Activated CD4-positive, alpha-beta T cell treated with anti-CD3 and anti-CD28 coated beads, Interleukin-2, amount 10 ng/mL, durations not matched to agents 24 days and 14 days (primary cell): ENCODE data around the gene KRTAP10-4. TPM values are rescaled to one million over a fixed set of nuclear protein-coding genes. Genes with fewer than 3 reads are reported as not detected.

ENCODE experiments used
- DNase-seq: peaks from one replicate; pipeline ENCODE4 v3.0.0; 2022
- H3K27ac Mint-ChIP-seq: one replicate; pipeline ENCODE4 v1.8.0; 2022; ENCODE audit warnings: mild to moderate bottlenecking, mixed read lengths
- H3K27me3 Mint-ChIP-seq: one replicate; pipeline ENCODE4 v1.8.0; 2022; ENCODE audit warnings: mixed read lengths
- H3K36me3 Mint-ChIP-seq: one replicate; pipeline ENCODE4 v1.8.0; 2022; ENCODE audit warnings: low read depth, mild to moderate bottlenecking, mixed read lengths
- H3K4me1 Mint-ChIP-seq: one replicate; pipeline ENCODE4 v1.8.0; 2021; ENCODE audit warnings: mixed read lengths
- H3K4me3 Mint-ChIP-seq: one replicate; pipeline ENCODE4 v1.8.0; 2022; ENCODE audit warnings: mild to moderate bottlenecking, moderate library complexity, mixed read lengths
- H3K9me3 Mint-ChIP-seq: one replicate; pipeline ENCODE4 v1.8.0; 2021; ENCODE audit warnings: mixed read lengths
- intact Hi-C: fragments of 100-400 bp; cut with micrococcal nuclease; formaldehyde crosslinking; loops from one replicate; pipeline ENCODE4 v1.15.1; 2023
- total RNA-seq: library from RNA; stranded (reverse); gene quantifications from 2 replicates; pipeline ENCODE4 v1.2.3, GENCODE V29; 2022

Gene KRTAP10-4
- total RNA-seq, 1 donor from 2014 or later: not detected

- intact Hi-C loops: no loop called here
- Mint-ChIP-seq H3K27ac (no peak overlapping the region), H3K9me3 (peaks cover 6% of the 10 kb centered on the region), H3K36me3 (no peaks in the 10 kb centered on the region), H3K4me3 (no peak overlapping the region), H3K4me1 (no peaks in the 10 kb centered on the region), H3K27me3 (peaks cover 5% of the 10 kb centered on the region)
- DNase-seq: no peak
Measured at GRCh38 chr21:44531606-44532564, 41.6 kb upstream of the KRTAP10-4 start.

GRCh38 chr21:44532712-44533111 is 40.8 kb upstream of the KRTAP10-4 start:
- intact Hi-C loops: no loop called here
- no peaks in the 10 kb centered on the region for H3K4me1 Mint-ChIP-seq

DNA sequence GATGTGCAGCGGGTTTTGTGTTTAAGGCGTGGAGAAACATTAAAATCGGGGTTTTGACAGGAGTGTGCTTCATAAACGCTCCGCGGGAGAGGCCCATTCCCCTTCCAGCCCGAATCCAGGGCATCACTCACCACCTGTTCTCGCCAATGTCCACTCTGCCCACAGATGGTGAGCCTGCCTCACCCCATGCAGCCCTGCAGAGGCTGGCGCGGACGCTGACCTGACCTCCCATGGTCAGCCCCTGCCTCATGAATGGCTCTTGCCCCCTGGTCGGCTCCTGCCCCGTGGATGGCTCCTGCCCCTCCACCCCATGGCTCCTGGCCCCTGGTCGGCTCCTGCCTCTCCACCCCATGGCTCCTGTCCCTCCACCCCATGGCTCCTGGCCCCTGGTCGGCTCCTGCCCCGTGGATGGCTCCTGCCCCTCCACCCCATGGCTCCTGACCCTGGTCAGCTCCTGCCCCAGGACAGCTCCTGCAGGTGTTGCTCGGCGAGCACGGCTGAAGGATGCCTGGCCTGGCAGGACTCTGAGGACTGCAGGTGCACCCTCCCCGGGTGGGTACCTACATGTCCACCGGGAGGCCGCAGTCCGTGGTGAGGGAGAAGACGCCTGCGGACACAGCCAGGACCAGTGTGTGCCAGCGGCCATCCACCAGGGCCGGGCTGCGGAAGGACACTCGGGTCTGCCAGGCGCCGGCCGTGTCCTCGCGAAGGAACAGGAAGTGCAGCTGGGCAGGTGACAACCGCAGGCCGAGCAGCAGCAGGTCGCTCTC is 40.2 kb upstream of the KRTAP10-4 start:
- no peaks in the 10 kb centered on the region for H3K36me3 Mint-ChIP-seq
- H3K27ac Mint-ChIP-seq: no peak overlapping the region
- H3K4me1 Mint-ChIP-seq: no peaks in the 10 kb centered on the region
- intact Hi-C loops: no loop called here
- H3K9me3 Mint-ChIP-seq: peaks cover 6% of the 10 kb centered on the region
- DNase-seq: no peak
- peaks cover 5% of the 10 kb centered on the region for H3K27me3 Mint-ChIP-seq
- no peak overlapping the region for H3K4me3 Mint-ChIP-seq

More at GRCh38 chr21:44532712-44533111, 40.8 kb upstream of the KRTAP10-4 start:
- no peak for DNase-seq
- no peak overlapping the region for H3K27ac Mint-ChIP-seq
- peaks cover 5% of the 10 kb centered on the region for H3K27me3 Mint-ChIP-seq
- H3K36me3 Mint-ChIP-seq: no peaks in the 10 kb centered on the region
- H3K9me3 Mint-ChIP-seq: peaks cover 6% of the 10 kb centered on the region
- no peak overlapping the region for H3K4me3 Mint-ChIP-seq

DNA sequence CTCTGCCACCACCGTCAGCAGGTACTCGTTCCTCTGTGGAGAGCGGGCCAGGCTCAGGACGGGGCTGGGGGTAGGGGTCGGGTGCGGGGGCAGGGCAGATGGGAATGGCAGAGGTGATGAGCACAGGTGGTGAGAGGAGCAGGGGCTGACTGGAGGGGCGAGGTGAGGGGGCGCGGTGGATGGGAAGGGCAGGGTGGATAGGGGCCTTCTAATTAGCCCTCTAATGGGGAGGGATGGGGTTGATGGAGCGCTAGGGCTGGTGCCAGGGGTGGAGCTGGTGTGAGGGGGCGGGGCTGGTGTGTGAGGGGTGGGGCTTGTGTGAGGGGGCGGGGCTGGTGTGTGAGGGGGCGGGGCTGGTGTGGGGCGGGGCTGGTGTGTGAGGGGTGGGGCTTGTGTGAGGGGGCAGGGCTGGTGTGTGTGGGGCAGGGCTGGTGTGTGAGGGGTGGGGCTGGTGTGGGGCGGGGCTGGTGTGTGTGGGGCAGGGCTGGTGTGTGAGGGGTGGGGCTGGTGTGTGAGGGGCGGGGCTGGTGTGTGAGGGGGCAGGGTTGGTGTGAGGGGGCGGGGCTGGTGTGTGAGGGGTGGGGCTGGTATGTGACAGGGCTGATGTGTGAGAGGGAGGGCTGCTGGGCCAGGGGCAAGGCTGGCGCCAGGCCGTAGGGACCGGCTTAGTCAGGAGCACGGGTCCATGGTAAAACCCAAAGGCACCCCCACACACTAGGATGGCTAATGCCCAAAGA is 39.5 kb upstream of the KRTAP10-4 start:
- Mint-ChIP-seq H3K36me3 (no peaks in the 10 kb centered on the region), H3K27ac (no peak overlapping the region)

GRCh38 chr21:44534688-44535087 is 38.8 kb upstream of the KRTAP10-4 start:
- H3K27ac Mint-ChIP-seq: no peak overlapping the region
- H3K4me3 Mint-ChIP-seq: no peak overlapping the region
- no peaks in the 10 kb centered on the region for H3K4me1 Mint-ChIP-seq
- peaks cover 5% of the 10 kb centered on the region for H3K27me3 Mint-ChIP-seq
- H3K36me3 Mint-ChIP-seq: no peaks in the 10 kb centered on the region
- intact Hi-C loops: no loop called here
- peaks cover 6% of the 10 kb centered on the region for H3K9me3 Mint-ChIP-seq
- no peak for DNase-seq

More for the DNA sequence above, 39.5 kb upstream of the KRTAP10-4 start:
- H3K4me1 Mint-ChIP-seq: no peaks in the 10 kb centered on the region
- peaks cover 5% of the 10 kb centered on the region for H3K27me3 Mint-ChIP-seq
- intact Hi-C loops: no loop called here
- DNase-seq: no peak
- peaks cover 6% of the 10 kb centered on the region for H3K9me3 Mint-ChIP-seq
- H3K4me3 Mint-ChIP-seq: no peak overlapping the region

GRCh38 chr21:44535963-44536362 is 37.6 kb upstream of the KRTAP10-4 start:
- no peaks in the 10 kb centered on the region for H3K36me3 Mint-ChIP-seq
- intact Hi-C loops: no loop called here
- no peak for DNase-seq
- peaks cover 5% of the 10 kb centered on the region for H3K27me3 Mint-ChIP-seq
- H3K27ac Mint-ChIP-seq: no peak overlapping the region
- H3K9me3 Mint-ChIP-seq: peaks cover 6% of the 10 kb centered on the region
- no peak overlapping the region for H3K4me3 Mint-ChIP-seq
- no peaks in the 10 kb centered on the region for H3K4me1 Mint-ChIP-seq

- no peak for DNase-seq
- no peak overlapping the region for H3K4me3 Mint-ChIP-seq
- no peak overlapping the region for H3K27ac Mint-ChIP-seq
- intact Hi-C loops: no loop called here
- peaks cover 5% of the 10 kb centered on the region for H3K27me3 Mint-ChIP-seq
- peaks cover 6% of the 10 kb centered on the region for H3K9me3 Mint-ChIP-seq
- H3K36me3 Mint-ChIP-seq: no peaks in the 10 kb centered on the region
- no peaks in the 10 kb centered on the region for H3K4me1 Mint-ChIP-seq
Measured at GRCh38 chr21:44537930-44538911, 35.3 kb upstream of the KRTAP10-4 start.

DNA sequence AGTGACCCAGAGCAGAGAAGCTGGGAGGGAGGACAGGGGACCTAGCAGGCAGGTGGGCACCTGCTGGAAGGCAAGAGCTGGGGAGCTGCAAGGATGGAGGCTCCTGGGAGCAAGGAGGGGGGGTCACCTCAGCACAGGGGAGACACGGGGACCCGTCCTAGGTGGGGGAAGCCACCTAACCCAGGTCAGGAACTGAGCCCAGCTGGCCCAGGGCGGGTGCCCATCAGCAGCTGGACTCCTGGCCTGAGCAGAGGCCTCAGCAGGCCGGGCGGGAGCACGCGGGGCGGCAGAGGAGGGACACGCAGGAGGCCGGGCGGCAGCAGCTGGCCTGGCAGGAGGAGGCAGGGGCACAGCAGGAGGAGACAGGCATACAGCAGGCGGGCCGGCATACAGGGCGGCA is 34.5 kb upstream of the KRTAP10-4 start:
- intact Hi-C loops: no loop called here

DNA sequence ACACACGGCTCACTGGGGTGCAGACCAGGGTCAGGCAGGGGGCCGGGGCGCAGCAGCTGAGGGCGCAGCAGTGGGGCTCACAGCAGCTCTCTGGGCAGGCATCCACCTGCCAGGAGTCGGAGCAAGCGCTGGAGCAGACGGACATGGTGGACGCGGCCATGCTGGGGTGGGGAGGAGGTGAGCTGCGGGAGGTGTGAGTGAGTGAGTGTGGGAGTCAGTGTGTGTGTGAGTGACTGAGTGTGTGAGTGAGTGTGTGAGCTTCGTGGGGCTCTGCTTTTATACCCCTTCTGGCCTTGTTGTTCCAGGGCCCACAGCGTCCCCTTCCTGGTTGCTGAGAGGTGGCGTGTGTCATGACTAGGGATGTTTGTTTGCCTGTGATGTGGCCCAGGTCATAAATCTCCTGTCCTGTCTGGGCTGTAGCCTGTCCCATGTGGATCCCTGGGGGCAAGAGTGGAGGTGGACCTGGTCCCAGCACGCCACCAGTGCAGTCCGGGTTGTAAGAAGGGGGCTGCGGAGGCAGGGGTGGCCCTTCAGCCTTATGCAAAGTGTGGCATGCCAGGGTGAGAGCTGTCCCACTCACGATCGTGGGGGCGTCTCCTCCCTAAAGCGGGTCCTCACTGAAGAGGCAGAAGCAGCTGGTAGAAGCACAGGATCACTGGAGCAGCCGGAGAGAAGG is 33.4 kb upstream of the KRTAP10-4 start, which contains the start of gene KRTAP10-1:
Gene KRTAP10-1, minus strand, starts transcription at position 205 of the 676 bp plus-strand sequence. Its CDS starts 45 bp downstream, at position 160.
- Mint-ChIP-seq H3K27me3 (peaks cover 2% of the 10 kb centered on the region), H3K36me3 (no peaks in the 10 kb centered on the region), H3K4me3 (no peak within 1 kb of the TSS), H3K9me3 (no peaks in the 10 kb centered on the region), H3K27ac (no peak within 1 kb of the TSS), H3K4me1 (no peaks in the 10 kb centered on the region)
- no peak for DNase-seq
- intact Hi-C loops: no loop called here

More for the DNA sequence above, 34.5 kb upstream of the KRTAP10-4 start:
- H3K4me1 Mint-ChIP-seq: no peaks in the 10 kb centered on the region
- peaks cover 5% of the 10 kb centered on the region for H3K27me3 Mint-ChIP-seq
- no peak for DNase-seq
- no peaks in the 10 kb centered on the region for H3K36me3 Mint-ChIP-seq
- H3K4me3 Mint-ChIP-seq: no peak overlapping the region
- H3K9me3 Mint-ChIP-seq: peaks cover 6% of the 10 kb centered on the region
- no peak overlapping the region for H3K27ac Mint-ChIP-seq

DNA sequence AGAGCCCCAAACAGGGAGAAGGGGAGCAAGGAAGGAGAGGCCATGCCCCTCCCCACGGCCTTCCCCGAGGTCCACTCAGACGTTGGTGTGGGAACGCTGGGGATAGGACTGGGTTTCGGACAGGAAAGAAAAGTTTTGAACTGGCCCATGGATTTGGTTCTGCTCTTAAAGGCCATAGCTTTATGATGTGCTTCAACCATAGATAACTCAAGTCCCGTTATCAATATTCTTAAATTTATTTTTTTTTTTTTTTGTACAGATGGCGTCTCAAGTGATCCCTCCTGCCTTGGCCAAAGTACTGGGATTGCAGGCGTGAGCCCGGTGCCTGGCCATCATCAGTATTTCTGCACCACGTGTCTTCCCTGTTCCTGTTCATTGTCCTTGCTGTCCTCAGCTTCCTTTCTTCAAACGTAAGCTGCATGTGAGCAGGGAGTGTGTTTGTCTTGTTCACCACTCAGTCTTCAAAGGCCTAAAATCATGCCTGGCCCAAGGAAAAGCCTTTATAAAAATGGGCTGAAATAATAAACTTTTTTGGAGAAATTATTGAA is 32.7 kb upstream of the KRTAP10-4 start:
- H3K27ac Mint-ChIP-seq: no peak overlapping the region
- no peaks in the 10 kb centered on the region for H3K4me1 Mint-ChIP-seq
- no peak overlapping the region for H3K4me3 Mint-ChIP-seq
- DNase-seq: no peak
- peaks cover 4% of the 10 kb centered on the region for H3K36me3 Mint-ChIP-seq
- intact Hi-C loops: no loop called here
- H3K27me3 Mint-ChIP-seq: peaks cover 2% of the 10 kb centered on the region
- peaks cover 4% of the 10 kb centered on the region for H3K9me3 Mint-ChIP-seq

DNA sequence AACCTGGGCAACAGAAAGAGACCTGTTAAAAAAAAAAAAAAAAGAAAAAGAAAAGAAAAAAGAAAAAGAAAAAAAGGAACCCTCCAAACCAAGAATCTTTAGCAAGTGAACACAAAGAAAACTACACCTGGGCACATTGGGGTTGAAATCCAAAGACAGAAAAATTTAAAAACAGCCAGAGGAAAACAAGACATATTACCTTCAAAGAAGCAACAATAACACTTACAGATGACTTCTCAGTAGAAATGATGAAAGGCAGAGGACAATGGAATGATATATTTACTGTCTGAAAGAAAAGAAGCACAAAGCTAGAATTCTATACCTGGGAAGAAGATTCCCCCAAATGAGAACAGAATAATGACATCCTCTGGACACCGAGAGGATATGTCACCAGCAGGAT is 30.8 kb upstream of the KRTAP10-4 start:
- Mint-ChIP-seq H3K9me3 (peaks cover 17% of the 10 kb centered on the region), H3K4me1 (peaks cover 9% of the 10 kb centered on the region), H3K4me3 (no peak overlapping the region), H3K27me3 (no peaks in the 10 kb centered on the region), H3K27ac (no peak overlapping the region), H3K36me3 (peaks cover 17% of the 10 kb centered on the region)
- intact Hi-C loops: no loop called here
- no peak for DNase-seq

- H3K27ac Mint-ChIP-seq: no peak overlapping the region
- no peak for DNase-seq
- no peaks in the 10 kb centered on the region for H3K27me3 Mint-ChIP-seq
- no peak overlapping the region for H3K4me3 Mint-ChIP-seq
- H3K4me1 Mint-ChIP-seq: peaks cover 13% of the 10 kb centered on the region
- intact Hi-C loops: no loop called here
- peaks cover 18% of the 10 kb centered on the region for H3K36me3 Mint-ChIP-seq
- peaks cover 19% of the 10 kb centered on the region for H3K9me3 Mint-ChIP-seq
Measured at GRCh38 chr21:44544566-44544965, 29.0 kb upstream of the KRTAP10-4 start.
